NCI-H1417 treated with DMSO at 0.1 percent for 48 hours (cell line): ENCODE data around the gene BRIX1.
"Not testable (repeated sequence)": the region's sequence is repeated elsewhere in the genome, so short reads cannot be mapped to it uniquely, and the experiment has no call there.

Experiments used
- DNase-seq: peaks from one replicate; lab custom pipeline; 2025; lab: John Stamatoyannopoulos, UW

Gene BRIX1

DNA sequence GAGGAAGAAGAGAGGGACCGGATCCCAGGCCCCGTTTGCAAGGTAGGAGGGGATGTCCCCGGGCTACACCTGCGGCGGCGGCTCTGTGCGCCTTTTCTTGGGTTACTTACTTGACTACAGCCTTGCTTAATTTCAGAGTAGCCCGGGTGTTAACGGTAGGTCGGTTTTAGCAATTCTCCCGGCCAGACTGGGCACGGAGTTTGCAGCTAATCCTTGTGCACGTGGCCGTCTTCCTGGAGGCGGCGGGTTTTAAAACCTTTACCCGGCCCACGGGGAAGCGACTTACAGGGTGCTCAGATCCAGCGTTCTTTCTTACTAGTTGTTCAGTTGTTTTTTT, 313 bp downstream of the BRIX1 start:
- no peak for DNase-seq

DNA sequence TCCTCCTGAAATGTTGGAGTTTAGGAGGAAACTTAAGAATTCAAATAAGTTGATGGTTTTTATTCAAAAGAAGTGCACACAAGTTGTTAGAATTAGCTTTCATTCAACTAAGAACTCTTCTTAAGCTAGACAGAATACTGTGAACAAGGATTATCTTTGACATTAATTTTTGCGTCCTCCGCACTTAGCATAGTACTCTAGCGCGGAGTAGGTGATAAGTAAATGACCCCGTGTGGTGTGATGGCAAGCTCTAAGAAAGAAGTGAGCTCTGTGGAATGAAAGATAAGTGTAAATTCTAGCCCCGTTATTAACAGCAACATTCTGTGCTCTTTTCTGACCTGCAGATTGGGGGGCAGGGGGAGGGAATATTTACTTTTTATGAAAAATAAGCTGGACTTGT, 1.0 kb downstream of the BRIX1 start:
- DNase-seq = no peak

DNA sequence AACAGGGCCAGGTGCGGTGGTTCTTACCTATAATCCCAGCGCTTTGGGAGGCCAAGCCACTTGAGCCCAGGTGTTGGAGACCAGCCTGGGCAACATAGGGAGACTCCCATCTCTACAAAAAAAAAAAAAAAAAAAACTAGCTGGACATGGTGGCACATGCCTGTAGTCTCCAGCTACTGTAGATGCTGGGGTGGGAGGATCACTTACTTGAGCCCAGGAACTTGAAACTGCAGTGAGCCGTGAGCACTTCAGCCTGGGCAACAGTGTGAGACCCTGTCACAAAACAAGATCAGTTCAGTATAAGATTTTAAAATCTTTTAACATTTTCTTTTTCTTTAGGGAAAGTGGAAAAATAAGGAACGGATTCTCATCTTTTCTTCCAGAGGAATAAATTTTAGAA, 2.5 kb downstream of the BRIX1 start:
- DNase-seq = no peak

DNA sequence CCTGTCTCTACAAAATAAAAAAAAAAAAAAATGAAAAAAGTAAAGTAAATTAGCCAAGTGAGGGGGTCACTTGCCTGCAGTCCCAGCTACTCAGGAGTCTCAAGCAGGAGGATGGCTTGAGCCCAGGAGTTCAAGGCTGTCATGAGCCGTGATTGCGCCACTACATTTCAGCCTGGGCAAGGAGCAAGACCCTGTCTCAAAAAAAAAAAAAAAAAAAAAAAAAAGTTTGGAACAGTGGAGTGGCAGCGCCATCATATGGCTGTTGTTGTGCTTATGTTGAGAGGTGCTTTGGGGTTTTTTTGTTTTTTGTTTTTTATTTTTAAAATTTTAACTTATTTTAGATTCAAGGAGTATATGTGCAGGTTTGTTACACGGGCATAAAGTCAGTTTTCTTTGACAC, 3.6 kb downstream of the BRIX1 start:
- DNase-seq = no peak

DNA sequence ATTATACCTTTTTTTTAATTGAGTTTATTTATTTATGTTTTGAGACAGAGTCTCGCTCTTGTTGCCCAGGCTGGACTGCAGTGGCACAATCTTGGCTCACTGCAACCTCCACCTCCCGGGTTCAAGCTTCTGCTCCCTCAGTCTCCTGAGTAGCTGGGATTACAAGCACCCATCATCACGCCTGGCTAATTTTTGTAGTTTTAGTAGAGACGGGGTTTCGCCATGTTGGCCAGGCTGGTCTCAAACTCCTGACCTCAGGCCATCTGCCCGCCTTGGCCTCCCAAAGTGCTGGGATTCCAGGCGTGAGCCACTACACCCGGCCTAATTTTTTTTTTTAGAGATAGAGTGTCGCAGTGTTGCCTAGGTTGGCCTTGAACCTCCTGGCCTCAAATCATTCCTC, 7.7 kb downstream of the BRIX1 start:
- not testable (repeated sequence) for DNase-seq

DNA sequence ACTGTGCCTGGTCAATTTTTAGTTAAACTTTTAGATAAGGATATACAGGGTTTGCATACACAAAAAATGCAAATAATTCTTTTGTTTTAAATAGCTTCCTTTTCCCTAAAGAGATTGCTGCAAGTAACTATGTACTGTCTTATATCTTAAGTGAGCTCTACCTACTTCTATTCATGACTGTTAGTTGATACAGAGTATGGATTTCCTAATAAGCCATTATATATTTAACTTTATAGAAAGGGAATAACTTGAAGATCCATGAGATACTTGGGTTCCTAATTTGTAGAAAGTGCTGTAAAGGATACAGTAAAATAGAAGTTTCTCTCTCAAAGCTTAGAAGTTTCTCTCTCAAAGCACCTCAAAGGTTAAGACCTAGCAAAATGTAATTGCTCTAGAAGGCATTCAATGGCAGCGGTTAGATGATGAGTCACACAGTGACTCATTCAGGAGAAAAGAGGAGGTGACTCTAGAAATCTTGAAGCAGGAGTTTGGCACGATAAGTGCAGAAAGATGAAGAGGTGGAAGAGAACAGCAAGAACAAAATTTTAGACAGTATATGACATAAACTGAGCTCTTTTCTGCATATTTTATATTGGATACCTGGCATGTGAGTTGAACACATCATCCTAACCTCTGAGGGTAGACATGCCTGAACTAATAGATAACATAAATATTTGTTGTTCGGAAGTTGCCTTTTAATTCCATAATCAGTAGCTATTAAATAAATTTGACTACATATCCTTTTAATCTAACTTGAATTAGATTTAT, 8.4 kb downstream of the BRIX1 start:
- DNase-seq = no peak

DNA sequence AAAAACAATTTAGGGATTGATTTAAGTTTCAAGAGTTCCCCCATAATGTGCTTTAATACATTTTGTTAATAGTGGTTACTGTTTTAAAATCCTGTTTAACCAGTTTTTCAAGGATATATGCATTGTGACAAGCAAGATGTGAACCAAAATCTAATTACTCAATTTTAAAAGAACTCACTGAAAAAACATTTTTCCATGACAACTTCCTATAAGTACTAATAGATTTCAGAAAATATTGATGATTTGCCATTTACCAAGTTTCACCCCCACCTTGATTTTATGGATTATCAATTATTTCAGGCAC, 8.9 kb downstream of the BRIX1 start:
- DNase-seq = no peak

DNA sequence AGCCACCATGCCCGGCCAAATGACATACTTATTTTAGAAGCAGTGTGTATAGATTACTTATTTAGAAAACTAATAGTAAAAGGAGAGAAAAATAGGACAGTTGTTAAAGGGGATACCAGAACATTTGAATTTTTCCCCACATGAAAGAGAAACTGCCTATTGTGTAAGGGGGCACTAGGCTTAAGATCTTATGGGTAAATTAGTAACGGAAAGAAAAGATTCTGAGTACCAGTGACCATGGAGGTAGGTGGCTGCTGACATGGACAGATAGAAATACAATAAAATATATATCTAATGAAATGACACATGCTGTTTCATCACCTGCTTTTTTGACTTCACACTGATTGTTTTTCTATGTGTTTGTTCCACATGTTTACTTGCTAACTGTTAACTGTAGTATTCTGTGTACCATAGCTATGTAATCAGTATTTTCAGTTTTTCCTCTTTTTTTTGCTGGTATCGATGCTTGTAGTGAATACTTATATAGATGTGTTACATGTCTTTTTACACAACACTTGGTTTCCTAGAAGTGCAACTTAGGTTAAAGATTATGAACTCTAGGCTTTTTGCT, 10.9 kb downstream of the BRIX1 start:
- DNase-seq = no peak

DNA sequence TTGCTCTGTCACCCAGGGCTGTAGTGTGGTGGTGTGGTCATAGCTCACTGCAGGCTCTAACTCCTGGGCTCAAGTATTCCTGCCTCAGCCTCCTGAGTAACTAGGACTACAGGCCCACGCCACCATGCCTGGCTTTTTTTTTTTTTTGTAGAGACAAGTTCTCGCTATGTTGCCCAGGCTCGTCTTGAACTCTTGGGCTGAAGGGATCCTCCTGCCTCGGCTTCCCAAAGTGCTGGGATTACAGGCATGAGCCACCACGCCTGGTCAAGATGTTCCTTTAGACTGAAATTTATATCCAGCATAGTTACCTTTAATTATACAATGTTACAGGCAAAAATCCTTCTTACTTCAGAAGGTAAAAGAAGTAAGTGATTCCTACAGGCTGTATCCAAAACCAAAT, 12.3 kb downstream of the BRIX1 start:
- DNase-seq = no peak

DNA sequence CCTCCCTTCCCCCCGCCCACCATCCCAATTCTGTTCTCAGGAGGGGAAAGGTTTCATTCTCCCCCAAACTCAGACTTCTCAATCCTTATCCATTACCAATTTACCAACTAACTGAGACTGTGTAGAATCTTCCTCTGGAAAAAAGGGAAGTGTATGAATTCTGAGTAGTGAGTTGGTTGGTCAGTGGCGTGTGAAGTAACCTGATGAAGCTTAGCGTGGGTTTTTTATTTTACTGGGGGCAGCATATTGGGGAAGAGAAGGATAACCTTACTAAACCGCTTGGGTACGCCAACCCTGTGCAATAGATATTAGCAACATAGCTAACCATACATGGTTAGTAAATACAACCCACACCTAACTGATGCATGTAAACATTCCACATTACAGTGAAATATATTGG, 12.8 kb downstream of the BRIX1 start:
- no peak for DNase-seq

DNA sequence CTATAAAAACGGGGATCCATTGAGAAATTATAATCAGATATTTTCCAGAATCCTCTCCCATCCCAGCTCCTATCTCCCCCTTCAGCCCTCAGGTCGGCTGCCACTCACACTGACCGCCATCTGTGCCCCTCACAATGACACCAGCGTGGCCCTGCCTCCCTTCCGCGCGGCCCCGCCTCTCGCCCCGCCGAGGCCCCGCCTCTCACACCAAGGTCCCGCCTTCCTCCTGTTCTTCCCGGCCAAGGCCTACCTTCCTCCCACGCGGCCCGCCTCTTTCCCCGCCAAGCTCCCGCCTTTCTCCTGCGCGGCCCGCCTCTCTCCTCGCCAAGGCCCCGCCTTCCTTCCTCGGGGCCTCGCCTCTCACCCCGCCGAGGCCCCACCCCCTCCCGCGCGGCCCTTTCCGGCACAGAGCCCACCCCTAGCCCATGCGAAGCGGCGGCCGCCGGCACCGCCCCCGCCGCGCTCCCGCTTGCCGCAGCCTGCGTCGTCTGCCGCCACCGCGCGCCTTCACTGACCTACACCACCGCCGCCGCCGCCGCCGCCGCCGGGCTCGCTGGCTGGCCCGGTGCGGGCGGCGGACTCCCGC, 13.7 kb downstream of the BRIX1 start, which contains the start of gene DNAJC21:
TSS of gene DNAJC21 (plus strand) at position 426 of the 586 bp plus-strand sequence. CDS start 261 bp downstream, outside the sequence.
- peak; percentile 97 for DNase-seq

DNA sequence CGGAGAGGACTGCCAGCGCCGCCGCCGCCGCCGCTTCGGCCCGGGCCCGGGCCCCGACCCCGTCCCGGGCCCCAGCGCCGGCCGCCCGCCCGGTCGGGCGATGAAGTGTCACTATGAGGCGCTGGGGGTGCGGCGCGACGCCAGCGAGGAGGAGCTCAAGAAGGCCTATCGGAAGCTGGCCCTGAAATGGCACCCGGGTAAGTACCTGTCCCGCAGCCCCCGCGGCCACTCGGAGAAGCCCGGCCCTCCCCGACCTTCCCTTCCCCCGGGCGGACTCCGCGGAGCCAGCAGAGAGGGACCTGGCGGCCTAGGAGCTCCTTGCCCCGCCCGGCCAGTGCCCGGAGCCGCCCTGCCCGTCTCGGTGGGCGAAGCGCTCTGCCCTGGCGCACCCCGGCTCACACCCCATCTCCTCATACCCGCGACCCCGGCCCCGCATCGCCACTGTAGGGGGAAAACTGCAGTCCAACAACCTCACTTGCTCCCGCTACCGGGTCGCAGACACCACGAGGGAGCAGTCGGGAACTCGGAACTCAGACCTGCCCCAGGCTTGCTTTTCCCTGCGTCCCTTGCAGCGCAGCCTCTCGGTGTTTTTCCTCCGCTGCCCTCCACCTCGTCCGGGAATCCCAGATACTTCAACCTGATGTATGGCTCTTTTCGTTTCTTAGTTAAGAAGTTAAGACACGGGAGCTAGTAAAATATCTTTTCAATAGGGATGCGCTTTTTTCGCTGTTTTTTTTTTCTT, 14.4 kb downstream of the BRIX1 start:
- DNase-seq = no peak

DNA sequence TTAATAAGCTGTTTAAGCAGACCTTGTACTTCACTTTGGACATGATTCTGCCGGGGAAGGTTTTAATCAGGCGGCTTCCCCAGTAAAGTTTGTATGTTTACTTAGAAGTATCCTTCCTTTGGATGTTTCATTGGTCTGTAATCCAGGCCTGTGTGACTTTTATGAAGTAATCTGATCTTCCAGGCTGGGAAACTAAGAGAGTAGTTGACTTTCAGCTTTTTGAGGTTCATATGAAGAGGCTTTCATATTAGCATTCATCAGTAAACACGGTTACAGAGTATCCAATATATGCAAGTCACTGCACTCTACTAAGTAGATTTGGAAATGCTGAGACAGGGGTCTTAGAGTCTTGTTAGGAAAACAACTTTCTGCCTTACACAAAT, 14.9 kb downstream of the BRIX1 start:
- DNase-seq = no peak

DNA sequence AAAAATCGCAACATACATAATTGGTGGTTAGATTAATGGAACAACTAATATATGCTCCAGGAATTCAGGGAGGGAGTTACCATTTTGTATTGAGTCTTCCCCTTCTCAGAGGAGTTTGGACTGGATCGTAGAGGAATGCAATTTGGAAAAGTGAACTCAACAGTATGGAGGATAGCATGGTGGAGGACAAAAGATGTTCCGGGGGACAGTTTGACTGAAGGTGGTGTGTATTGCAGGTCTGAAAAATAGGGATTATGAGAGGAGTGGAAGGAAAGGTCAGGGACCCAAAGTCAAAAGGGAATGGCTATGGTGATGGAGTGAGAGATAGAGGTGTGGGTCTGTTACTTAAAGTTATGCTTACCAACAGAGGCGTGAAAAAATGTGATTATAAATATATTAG, 15.4 kb downstream of the BRIX1 start:
- no peak for DNase-seq

DNA sequence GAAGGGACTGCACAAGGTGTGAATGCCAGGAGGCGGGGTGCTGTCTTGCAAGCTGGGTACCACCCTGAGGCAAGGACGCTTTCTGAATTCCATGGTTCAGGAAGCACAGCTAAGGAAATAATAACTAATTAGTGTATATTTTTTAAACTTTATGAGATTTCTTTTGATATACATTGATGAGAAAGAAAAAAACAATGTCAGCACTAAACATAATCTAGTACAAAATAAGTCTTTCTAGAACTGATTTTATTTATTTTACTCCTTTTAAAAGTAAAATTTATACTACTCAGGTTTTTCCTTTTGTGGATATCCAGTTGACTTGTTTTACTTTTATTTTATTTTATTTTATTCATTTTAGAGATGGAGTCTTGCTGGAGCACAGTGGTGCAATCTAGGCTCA, 17.4 kb downstream of the BRIX1 start:
- DNase-seq = no peak

DNA sequence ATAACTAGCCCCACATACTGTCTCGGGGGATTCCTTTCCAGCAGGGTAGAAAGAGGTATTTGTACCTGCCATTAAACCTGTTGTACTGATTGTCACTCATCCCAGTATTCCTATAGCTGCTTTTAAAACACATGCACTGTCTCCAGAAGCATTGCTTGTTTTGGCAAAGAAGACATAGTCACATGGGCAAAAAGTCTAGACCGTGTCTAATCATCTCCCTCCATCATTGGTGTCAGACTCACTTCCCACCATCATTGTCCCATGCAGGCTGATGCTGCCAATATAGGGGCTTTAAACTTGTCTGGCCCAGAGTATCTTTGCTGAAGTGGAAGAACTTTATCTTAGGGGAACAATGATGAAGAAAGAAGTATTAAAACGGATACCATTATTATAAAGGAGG, 26.4 kb downstream of the BRIX1 start:
- no peak for DNase-seq

DNA sequence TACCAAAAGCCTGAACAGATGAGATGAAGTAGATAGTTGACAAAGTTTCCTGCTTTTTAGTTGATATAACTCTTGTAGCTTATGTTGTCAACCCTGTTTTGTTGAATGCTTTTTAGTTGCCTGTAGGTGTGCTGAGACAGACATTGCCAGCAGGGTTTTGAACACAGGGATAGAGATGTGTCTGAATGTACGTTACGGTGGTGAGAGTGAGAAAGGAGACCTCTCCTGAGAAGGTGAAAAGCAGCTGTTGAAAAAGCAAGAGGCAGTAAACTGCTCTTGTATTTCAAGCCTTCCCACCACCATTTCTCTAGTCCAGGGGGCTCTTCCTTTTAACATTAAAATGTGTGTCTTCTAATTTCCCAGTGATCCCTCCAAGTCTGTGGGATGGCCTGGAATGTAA, 28.5 kb downstream of the BRIX1 start:
- DNase-seq = no peak

DNA sequence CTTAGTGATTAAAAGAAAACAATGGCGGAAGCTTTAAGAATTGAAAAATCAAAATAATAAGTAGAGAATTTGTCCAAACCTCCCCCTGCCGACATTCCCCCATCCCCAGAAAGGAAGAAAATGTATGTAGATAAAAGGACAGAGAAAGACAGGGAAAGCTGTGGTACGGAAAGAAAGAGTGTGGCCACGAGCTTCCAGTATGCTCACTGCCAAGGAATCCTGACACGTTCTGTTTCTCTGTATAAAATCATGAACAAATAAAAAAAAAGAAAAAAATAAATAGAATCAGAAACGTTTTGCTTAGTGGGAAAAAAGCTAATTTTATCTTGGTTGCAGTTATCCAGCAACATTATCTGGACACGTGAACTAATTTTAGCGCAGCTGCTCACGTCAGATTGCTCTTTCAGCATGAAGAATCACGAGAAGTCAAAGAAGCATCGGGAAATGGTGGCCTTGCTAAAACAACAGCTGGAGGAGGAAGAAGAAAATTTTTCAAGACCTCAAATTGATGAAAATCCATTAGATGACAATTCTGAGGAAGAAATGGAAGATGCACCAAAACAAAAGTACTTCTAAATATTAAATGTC, 29.0 kb downstream of the BRIX1 start:
- DNase-seq = no peak

DNA sequence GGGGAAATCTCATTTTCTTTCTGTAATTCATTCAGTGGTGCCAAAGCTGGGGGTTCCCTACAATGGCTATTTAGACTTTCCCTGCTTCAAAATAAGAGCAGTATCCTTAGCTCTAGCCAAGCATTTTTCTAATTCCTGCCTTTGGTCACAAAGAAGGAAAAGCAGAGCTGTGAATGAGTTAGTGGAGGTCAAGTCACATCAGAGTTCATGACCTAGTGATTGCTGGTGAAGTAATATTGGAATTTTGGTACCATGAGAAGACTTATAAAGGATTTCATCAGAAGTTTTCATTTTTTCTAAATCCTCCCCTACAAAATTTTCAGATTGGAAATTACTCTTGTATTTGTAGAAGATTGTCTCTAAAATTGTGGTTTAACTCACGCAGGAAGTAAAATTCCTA, 41.8 kb downstream of the BRIX1 start:
- DNase-seq = no peak

DNA sequence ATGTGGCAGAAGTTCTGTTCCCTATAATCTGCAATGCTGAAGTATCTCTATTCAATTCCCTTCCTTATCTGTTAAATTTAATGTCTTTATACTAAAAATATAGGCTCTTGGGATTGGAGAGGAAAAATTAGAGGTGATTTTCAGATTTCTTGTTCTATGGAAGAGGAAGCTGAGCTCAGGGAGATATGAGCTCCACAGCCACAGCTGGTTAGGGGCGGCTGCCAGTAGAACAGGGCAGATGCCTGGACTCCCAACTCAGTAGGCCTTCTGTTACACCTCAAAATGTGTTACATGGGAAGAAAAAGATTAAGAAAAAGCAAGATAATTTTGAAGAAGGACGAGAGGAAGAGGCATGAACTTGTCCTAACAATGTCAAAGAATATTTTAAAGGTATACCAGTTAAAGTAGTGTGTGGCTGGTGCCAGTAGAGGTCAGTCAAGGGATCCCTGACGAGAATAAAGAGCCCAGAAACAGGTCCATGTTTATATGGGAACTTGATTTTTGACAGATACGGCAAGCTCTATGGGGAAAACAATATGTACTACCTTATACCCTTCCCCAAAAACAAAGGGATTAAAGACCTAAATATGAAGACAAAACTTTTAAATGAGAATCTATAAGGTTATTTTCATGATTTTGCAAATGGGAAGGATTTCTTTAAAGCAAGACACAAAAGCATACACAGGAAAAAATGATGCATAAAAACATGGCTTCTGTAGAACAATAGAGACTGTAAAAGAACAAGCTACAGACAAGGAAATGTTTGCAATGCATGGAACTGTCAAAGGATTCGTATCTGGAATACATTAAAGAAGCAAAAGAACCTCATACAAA, 42.6 kb downstream of the BRIX1 start:
- DNase-seq = no peak

DNA sequence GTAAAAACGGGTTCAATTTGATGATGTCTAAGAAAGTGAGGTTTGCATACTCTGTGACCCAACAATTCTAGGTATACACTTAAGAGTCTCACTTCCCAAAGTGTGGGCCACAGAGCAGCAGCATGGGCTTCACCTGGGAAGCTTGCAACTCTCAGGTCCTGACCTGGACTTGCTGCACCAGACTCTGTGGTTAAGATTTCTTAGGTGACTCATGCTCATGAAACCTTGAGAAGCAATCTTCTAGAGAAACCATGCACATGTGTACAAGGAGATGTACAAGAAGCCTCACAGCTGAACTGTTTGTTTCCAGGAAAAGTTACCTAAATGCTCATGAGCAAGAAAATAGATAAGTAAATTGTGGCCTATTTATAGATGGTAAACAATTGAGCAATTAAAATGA, 43.8 kb downstream of the BRIX1 start:
- no peak for DNase-seq

DNA sequence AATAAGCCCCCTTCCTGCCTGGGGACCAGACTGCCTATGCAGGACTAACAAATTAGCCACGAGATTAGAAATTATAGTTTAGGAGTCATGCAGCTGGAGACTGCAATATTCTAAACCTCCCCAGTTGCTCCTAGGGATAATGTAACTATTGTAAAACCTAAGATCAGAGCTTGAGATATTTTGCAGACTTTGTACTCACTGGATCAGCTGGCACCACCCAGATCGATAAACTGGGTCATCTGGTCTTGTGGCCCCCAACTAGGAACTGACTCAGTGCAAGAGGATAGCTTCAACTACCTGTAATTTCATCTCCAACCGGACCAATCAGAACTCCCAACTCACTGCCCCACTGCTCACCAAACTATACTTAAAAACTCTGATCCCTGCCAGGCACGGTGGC, 52.0 kb downstream of the BRIX1 start:
- DNase-seq = no peak
